T47D (cell line): Measurements from ENCODE around the gene DNAH3.
"Not testable (repeated sequence)": the region's sequence is repeated elsewhere in the genome, so short reads cannot be mapped to it uniquely, and the experiment has no call there.

ENCODE experiments used
- DNase-seq, 2 experiments: peaks; one replicate each; pipeline versions ENCODE4 v3.0.0 to v3.0.0-alpha.2; 2011 to 2012; ENCODE audit warnings: low read depth in 1 of 2, low spot score in 1 of 2
- JUND ChIP-seq: IDR thresholded peaks from 2 replicates; pipeline ENCODE4 v1.6.1; 2012; ENCODE audit warnings: low read depth
- in situ Hi-C: cut with HindIII; loops from 2 replicates; pipeline ENCODE4 v1.10.0; 2016; ENCODE audit warnings: low sequenced_read_pairs, low pct_unique_long_range_greater_than_20kb

Gene DNAH3

GRCh38 chr16:21070564-21070963 lies 80.1 kb downstream of the DNAH3 start:
- no peak for TF ChIP-seq JUND
- in situ Hi-C loops = no loop called here
- DNase-seq = no peak

- in situ Hi-C loops = no loop called here
These were observed 80.7 kb downstream of the DNAH3 start for GRCh38 chr16:21069986-21070385.

GRCh38 chr16:21064203-21064602 lies 86.4 kb downstream of the DNAH3 start:
- in situ Hi-C loops = no loop called here
- TF ChIP-seq JUND = no peak

More at GRCh38 chr16:21069986-21070385, 80.7 kb downstream of the DNAH3 start:
- TF ChIP-seq JUND = no peak
- no peak for DNase-seq

GRCh38 chr16:21063314-21063713 lies 87.3 kb downstream of the DNAH3 start:
- DNase-seq, in situ Hi-C loops: not testable (repeated sequence)

More at GRCh38 chr16:21064203-21064602, 86.4 kb downstream of the DNAH3 start:
- no peak for DNase-seq

- DNase-seq = peak in 1 of 2 experiments; percentile 48
- TF ChIP-seq JUND = no peak
- in situ Hi-C loops = no loop called here
These were observed 90.6 kb downstream of the DNAH3 start for GRCh38 chr16:21060027-21060510.

- no peak for DNase-seq
- in situ Hi-C loops = no loop called here
- no peak for TF ChIP-seq JUND
These were observed 92.8 kb downstream of the DNAH3 start for GRCh38 chr16:21057875-21058274.

GRCh38 chr16:21056396-21056795 lies 94.2 kb downstream of the DNAH3 start:
- in situ Hi-C loops = no loop called here
- no peak for TF ChIP-seq JUND

GRCh38 chr16:21055738-21056137 lies 94.9 kb downstream of the DNAH3 start:
- in situ Hi-C loops, DNase-seq: not testable (repeated sequence)

More at GRCh38 chr16:21056396-21056795, 94.2 kb downstream of the DNAH3 start:
- no peak for DNase-seq

GRCh38 chr16:21053590-21053989 lies 97.1 kb downstream of the DNAH3 start:
- in situ Hi-C loops = no loop called here
- TF ChIP-seq JUND = no peak
- DNase-seq = no peak

- in situ Hi-C loops, DNase-seq: not testable (repeated sequence)
These were observed 102.3 kb downstream of the DNAH3 start for GRCh38 chr16:21048091-21048912.

GRCh38 chr16:21038197-21038596 lies 112.4 kb downstream of the DNAH3 start:
- in situ Hi-C loops = no loop called here

GRCh38 chr16:21037736-21038135 lies 112.9 kb downstream of the DNAH3 start:
- in situ Hi-C loops = no loop called here
- DNase-seq = peak in 1 of 2 experiments; percentile 17
- no peak for TF ChIP-seq JUND

More at GRCh38 chr16:21038197-21038596, 112.4 kb downstream of the DNAH3 start:
- no peak for DNase-seq
- no peak for TF ChIP-seq JUND

- no peak for DNase-seq
- TF ChIP-seq JUND = no peak
- in situ Hi-C loops = no loop called here
These were observed 113.5 kb downstream of the DNAH3 start for GRCh38 chr16:21037168-21037567.
